Lower leg skin (tissue), 3 donors: Measurements from ENCODE around the gene SIM1.

Experiments
- POLR2A ChIP-seq, 2 donors: fragments of 450-650 bp; IDR thresholded peaks; one replicate each; pipeline ENCODE4 v1.6.1; 2016 to 2017; ENCODE audit warnings: antibody characterized with exemption in 2 of 2, mild to moderate bottlenecking in 1 of 2, moderate library complexity in 1 of 2
- TF ChIP-seq, protein P1 (sequence below), 3 donors: fragments of 450-650 bp; IDR thresholded peaks; one replicate each; pipeline ENCODE4 v1.5.1; 2016; ENCODE audit warnings: antibody characterized with exemption in 3 of 3, mild to moderate bottlenecking in 3 of 3, moderate library complexity in 2 of 3

DNA sequence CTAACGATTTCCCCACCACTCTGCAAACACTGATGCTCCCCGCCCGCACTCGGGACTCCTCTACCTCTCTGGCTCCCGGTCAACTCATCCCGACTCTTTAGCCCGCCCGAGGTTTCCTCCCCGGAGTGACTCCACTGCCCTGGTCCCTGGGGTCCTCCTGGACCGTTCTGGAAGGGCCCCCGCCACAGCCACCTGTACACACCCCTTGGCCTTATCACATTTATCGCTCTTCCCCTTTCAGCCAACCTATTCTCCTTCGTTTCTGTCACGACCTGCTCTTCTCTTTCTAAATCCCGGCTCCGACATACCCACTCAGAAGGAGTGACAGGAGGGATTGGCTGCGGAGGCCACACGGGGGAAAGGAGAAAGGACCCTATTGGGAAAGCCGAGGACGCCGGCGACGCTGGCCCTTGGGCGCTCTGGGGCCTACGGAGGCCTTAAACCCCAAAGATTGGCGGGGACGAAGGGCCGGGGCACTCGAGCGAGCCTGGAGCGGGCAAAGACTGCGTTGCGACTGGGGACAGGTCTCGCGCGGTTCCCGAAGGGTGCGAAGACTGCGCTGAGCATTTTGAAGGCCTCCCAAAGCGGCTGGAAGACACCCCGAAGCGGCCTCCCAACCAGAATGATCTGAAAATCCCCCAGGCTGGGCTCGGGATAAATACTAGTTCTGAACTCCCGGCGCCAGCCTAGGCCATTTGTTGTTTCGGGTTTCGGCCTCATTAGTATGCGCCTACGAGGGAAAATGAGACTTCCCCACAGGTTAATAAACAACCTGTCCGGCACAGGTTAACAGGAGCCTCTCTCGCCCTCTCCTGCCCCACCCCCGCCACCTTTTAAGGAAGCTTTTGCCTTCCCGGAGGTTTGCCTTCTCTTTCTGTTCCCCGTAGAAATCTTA, 9.2 kb downstream of the SIM1 start:
- TF ChIP-seq, protein P1, sequence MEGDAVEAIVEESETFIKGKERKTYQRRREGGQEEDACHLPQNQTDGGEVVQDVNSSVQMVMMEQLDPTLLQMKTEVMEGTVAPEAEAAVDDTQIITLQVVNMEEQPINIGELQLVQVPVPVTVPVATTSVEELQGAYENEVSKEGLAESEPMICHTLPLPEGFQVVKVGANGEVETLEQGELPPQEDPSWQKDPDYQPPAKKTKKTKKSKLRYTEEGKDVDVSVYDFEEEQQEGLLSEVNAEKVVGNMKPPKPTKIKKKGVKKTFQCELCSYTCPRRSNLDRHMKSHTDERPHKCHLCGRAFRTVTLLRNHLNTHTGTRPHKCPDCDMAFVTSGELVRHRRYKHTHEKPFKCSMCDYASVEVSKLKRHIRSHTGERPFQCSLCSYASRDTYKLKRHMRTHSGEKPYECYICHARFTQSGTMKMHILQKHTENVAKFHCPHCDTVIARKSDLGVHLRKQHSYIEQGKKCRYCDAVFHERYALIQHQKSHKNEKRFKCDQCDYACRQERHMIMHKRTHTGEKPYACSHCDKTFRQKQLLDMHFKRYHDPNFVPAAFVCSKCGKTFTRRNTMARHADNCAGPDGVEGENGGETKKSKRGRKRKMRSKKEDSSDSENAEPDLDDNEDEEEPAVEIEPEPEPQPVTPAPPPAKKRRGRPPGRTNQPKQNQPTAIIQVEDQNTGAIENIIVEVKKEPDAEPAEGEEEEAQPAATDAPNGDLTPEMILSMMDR (IDR thresholded peaks at IDR 0.05) = no peak
- no peak for TF ChIP-seq POLR2A (IDR thresholded peaks at IDR 0.05)
